NB4 (cell line): ENCODE data around the gene LIFR.

Experiments
- CTCF ChIP-seq: IDR thresholded peaks from one replicate; pipeline ENCODE4 v1.5.1; 2012; ENCODE audit warnings: low read depth, low read length
- MAX ChIP-seq: IDR thresholded peaks from 2 replicates; pipeline ENCODE4 v1.6.1; 2011; ENCODE audit warnings: low read depth, low read length
- POLR2A ChIP-seq: IDR thresholded peaks from 2 replicates; pipeline ENCODE4 v1.6.1; 2011; ENCODE audit warnings: mild to moderate bottlenecking; ENCODE audit not compliant: insufficient read length; ENCODE audit errors: extremely low read depth

GRCh38 chr5:38466424-38467189, 89.8 kb downstream of the LIFR start:
- TF ChIP-seq CTCF (no peak), POLR2A (no peak), MAX (no peak)
